Lower leg skin (tissue), 4 donors: ENCODE measurements around the gene GNL3. TPM values are rescaled to one million over a fixed set of nuclear protein-coding genes. Genes with fewer than 3 reads are reported as not detected.
A peak's percentile ranks its signal among the peaks of the same experiment; 100 is the strongest.

Experiments used
- DNase-seq, 2 donors: peaks; one replicate each; pipeline ENCODE4 v3.0.0-alpha.2; 2019; ENCODE audit warnings: low spot score in 2 of 2
- H3K4me3 ChIP-seq: fragments of 200-600 bp; sonication (generic); 2 replicates; pipeline ENCODE4 v1.5.1; 2017; ENCODE audit warnings: mild to moderate bottlenecking, low read depth; ENCODE audit not compliant: poor library complexity, severe bottlenecking
- POLR2A ChIP-seq, 2 donors: fragments of 450-650 bp; IDR thresholded peaks; one replicate each; pipeline ENCODE4 v1.6.1; 2016 to 2017; ENCODE audit warnings: antibody characterized with exemption in 2 of 2, mild to moderate bottlenecking in 1 of 2, moderate library complexity in 1 of 2
- WGBS, 2 donors: methylation state at CpG; one replicate each; pipeline ENCODE4 v1.1.5; 2018; 5-methylcytosine and 5-hydroxymethylcytosine counted together
- intact Hi-C: fragments of 100-400 bp; cut with DNase I; formaldehyde crosslinking; loops from one replicate; pipeline ENCODE4 v1.15.0; 2023; ENCODE audit warnings: low total_unique reads
- total RNA-seq, 4 donors: library from RNA; depleted of rRNA; stranded (reverse); fragments of >200 nt; gene quantifications; one replicate each; pipeline ENCODE4 v1.1.0, GENCODE V29; 2016
- TF ChIP-seq, protein P1 (sequence below), 3 donors: fragments of 450-650 bp; IDR thresholded peaks; one replicate each; pipeline ENCODE4 v1.5.1; 2016; ENCODE audit warnings: antibody characterized with exemption in 3 of 3, mild to moderate bottlenecking in 3 of 3, moderate library complexity in 2 of 3

Gene GNL3
- total RNA-seq, 4 donors from 2014 or later: 79.3 to 111 (median 86.4) TPM

DNA sequence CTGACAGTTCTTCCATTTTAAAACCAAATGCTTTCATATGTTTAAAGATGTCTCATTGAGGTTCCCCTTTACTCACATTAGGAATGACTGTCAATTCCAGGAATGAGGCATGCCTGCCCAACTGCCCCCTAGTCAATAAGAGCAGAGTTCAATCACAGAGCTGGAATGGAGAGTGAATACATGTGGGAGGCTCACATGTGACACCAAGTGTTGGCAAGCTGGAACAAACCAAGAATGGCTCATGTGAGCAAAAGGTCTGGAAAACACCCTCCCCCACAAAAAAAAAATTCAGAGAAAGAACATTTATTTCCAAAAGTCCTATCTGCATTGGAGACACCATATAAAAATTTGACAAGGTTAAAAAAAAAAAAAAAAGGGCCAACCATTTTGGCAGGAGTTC, 3.8 kb upstream of the GNL3 start:
- TF ChIP-seq, protein P1, sequence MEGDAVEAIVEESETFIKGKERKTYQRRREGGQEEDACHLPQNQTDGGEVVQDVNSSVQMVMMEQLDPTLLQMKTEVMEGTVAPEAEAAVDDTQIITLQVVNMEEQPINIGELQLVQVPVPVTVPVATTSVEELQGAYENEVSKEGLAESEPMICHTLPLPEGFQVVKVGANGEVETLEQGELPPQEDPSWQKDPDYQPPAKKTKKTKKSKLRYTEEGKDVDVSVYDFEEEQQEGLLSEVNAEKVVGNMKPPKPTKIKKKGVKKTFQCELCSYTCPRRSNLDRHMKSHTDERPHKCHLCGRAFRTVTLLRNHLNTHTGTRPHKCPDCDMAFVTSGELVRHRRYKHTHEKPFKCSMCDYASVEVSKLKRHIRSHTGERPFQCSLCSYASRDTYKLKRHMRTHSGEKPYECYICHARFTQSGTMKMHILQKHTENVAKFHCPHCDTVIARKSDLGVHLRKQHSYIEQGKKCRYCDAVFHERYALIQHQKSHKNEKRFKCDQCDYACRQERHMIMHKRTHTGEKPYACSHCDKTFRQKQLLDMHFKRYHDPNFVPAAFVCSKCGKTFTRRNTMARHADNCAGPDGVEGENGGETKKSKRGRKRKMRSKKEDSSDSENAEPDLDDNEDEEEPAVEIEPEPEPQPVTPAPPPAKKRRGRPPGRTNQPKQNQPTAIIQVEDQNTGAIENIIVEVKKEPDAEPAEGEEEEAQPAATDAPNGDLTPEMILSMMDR (IDR thresholded peaks at IDR 0.05): no peak
- TF ChIP-seq POLR2A (IDR thresholded peaks at IDR 0.05): no peak
- intact Hi-C loops: loop anchor here (10.0 kb wide), 1 partner anchor 227 kb away; the partner anchor contains the start of genes NISCH and TNNC1
- no peak for DNase-seq
- no peak overlapping the region for H3K4me3 ChIP-seq

DNA sequence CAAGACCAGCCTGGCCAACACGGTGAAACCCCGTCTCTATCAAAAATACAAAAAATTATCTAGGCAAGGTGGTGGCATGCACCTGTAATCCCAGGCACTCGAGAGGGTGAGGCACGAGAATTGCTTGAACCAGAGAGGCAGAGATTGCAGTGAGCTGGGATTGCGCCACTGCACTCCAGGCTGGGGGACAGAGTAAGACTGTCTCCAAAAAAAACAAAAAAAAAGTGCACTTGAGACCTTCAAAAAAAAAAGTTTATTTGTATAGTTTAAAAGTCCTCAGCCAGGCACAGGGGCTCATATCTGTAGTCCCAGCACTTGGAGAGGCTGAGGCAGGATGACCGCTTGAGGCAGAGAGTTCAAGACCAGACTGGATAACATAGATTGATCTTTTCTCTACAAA, 2.2 kb upstream of the GNL3 start:
- DNase-seq: no peak
- intact Hi-C loops: loop anchor here (2.0 to 10.0 kb wide), 2 partner anchors 49 to 229 kb away; partner anchors contain the start of genes NISCH and TNNC1

DNA sequence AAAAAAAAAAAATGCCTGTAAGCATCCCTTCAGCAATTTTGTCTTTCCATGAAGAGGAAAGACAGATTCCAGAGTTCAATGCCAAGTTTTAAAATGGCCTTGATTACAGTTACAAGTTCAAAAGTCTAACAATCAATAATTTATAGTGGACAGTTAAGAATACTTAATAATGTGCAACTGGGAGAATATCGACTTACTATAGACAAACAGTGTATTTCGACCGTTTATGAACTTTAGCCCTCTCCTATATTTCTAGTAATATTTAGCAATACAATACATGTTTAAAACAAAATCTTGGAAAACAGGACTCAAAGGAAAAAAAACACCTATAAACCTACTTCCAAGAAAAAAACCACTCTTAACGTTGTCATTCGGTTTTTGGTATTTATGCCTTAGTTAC, 1.6 kb upstream of the GNL3 start:
- TF ChIP-seq, protein P1 (IDR thresholded peaks at IDR 0.05): no peak
- TF ChIP-seq POLR2A (IDR thresholded peaks at IDR 0.05): no peak
- no peak for DNase-seq
- WGBS, 2 donors: 52 to 56% methylated on average over 5 of the region's 5 CpGs
- intact Hi-C loops: loop anchor here (2.0 to 10.0 kb wide), 2 partner anchors 49 to 229 kb away; partner anchors contain the start of genes NISCH and TNNC1
- no peak overlapping the region for H3K4me3 ChIP-seq

More for the DNA sequence above, 2.2 kb upstream of the GNL3 start:
- H3K4me3 ChIP-seq: no peak overlapping the region
- WGBS, 2 donors: 75 to 80% methylated on average over 6 of the region's 6 CpGs
- TF ChIP-seq, protein P1 (IDR thresholded peaks at IDR 0.05): no peak
- TF ChIP-seq POLR2A (IDR thresholded peaks at IDR 0.05): no peak

DNA sequence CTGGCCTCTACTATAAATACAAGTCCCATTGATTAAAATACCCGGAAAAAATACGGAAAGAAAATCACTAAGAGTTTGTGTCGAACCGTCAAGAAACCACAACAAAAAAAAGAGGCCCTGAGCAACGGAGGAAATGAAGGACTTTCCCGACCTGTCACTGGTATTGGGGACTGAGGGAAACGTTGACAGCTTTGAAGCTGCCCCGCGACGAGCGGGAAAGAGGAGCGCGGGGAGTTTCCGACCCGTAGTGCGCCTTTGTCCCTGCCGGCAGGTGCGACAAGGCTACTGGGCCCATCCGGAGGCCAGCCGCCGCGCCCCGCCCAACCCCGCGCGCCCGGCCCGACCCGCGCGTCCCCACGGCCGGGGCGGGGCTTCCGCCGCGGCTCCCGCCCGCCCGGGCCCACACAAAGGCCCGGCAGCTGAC, 535 bp upstream of the GNL3 start:
- 0 to 1% methylated on average over 18 to 23 of the region's 41 CpGs for WGBS, 2 donors
- peak overlapping the region; percentile 67 for H3K4me3 ChIP-seq
- DNase-seq: peak; percentile 53 to 93
- TF ChIP-seq, protein P1 (IDR thresholded peaks at IDR 0.05): no peak
- no peak for TF ChIP-seq POLR2A (IDR thresholded peaks at IDR 0.05)
- intact Hi-C loops: loop anchor here (2.0 to 10.0 kb wide), 2 partner anchors 50 to 230 kb away; partner anchors contain the start of genes NISCH and TNNC1

DNA sequence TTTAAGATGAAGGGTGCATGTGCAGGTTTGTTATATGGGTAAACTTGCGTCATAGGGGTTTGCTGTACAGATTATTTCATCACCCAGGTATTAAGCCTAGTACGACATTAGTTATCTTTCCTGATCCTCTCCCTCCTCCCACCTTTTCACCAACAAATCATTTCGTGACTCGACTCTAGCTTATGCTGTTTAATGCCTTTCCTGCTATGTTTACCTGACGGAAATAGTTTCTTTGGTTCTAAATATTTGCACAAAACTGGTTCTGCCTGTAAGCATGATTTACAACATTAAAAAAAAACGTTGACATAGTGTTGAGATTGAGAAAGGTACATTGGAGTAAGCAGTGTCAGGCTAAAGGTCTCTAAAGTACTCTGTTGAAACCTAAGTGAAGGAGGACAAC, 2.4 kb downstream of the GNL3 start:
- DNase-seq: no peak

More for the DNA sequence above, 2.4 kb downstream of the GNL3 start:
- H3K4me3 ChIP-seq: no peak overlapping the region
- WGBS, 2 donors: 63 to 68% methylated on average over 6 of the region's 6 CpGs
- no peak for TF ChIP-seq POLR2A (IDR thresholded peaks at IDR 0.05)
- TF ChIP-seq, protein P1 (IDR thresholded peaks at IDR 0.05): no peak
- intact Hi-C loops: loop anchor here (10.0 kb wide), 1 partner anchor 233 kb away; the partner anchor contains the start of genes NISCH and TNNC1
